Left kidney (tissue), 2 donors: ENCODE measurements around the gene GRK2. TPM values are rescaled to one million over a fixed set of nuclear protein-coding genes. Genes with fewer than 3 reads are reported as not detected.
"Not testable (repeated sequence)": the region's sequence is repeated elsewhere in the genome, so short reads cannot be mapped to it uniquely, and the experiment has no call there.

Experiments used
- DNase-seq: peaks from one replicate; pipeline ENCODE4 v3.0.0-alpha.2; 2013
- polyA plus RNA-seq: library from polyadenylated mRNA; unstranded; fragments of 120-200 nt; gene quantifications from one replicate; pipeline ENCODE4 v1.2.1, GENCODE V29; 2013; ENCODE audit not compliant: insufficient read length

Gene GRK2
- polyA plus RNA-seq, 1 donor, result 52.4 TPM

DNA sequence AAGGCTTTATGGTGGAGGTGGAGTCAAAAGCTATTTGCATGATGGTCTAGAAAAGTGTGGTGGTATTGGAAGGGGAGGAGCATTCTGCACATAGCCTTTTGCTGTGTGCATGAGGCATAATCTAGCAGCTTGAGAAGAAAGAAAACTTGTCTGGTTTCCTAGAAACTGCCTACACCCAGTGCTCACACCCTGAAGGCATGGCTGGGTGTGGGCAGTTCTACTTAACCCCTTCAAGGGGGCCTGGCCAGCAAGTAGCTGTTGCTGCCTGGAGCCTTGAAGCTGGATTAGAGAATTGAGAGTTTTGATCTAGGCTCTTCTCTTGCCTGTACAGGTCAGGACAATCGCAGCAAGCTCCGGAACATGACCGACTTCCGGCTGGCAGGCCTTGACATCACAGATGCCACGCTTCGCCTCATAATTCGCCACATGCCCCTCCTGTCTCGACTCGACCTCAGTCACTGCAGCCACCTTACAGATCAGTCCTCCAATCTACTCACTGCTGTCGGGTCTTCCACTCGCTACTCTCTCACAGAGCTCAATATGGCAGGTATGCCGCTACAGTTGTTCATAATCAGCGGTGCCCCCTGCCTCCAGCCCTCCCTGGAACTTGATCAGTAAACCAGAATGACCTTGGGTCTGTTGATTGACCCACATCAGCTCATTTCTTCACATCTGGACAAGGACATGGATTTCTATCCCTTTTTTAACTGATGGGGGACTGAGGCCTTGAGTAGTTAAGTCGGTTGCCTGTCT, 12.2 kb upstream of the GRK2 start:
- DNase-seq, result no peak

DNA sequence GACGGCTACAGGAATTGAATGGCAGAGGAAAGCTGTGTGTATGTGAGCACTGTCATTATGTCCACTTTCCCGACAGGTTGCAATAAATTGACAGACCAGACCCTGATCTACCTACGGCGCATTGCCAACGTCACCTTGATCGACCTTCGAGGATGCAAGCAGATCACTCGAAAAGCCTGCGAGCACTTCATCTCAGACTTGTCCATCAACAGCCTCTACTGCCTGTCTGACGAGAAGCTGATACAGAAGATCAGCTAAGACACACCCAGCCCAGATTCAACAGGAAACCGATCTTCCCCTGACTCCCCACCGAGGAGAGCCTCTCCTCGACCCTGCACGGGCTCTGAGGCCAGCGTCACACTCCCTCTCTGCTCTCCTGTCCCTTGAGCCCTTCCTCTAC, 11.5 kb upstream of the GRK2 start:
- no peak for DNase-seq

DNA sequence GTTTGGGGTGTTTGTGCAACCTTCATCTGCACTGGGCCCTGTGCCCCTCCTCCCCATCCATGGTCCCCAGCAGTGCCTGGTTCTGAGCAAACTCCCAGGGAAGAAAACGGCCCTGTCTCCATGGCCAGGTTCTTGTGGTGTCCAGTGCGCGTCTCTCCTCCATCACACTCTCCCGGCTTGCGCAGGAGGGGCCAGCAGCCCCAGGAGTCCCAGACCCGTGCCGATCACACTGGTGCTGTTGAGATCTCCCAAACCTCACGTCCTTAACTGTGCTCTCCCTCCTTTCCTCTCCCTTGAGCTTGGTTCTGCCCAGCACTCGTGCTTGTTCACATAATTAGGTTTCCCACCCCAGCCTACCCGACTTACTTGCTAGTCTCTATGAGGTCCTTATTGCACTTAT, 10.9 kb upstream of the GRK2 start:
- no peak for DNase-seq

DNA sequence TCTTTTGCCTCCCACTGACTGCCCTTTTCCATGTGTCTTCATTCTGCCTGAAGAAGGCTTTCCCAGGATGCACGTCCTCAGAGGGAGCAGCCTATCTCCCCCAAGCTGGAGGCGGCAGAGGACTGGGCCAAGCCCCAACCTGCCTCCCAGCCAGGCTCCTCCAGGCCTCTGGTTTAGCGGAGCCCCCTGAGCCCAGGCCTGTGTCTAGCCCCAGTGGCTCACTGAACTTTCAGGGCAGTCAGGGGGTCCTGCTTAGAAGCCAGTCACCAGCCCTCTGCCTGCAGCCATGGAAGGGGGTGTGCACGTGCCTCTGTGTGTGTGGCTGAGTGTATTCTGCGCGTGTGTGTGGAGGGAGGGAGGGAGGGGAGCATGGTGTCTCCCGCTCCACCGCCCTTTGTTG, 10.4 kb upstream of the GRK2 start:
- DNase-seq, result no peak

DNA sequence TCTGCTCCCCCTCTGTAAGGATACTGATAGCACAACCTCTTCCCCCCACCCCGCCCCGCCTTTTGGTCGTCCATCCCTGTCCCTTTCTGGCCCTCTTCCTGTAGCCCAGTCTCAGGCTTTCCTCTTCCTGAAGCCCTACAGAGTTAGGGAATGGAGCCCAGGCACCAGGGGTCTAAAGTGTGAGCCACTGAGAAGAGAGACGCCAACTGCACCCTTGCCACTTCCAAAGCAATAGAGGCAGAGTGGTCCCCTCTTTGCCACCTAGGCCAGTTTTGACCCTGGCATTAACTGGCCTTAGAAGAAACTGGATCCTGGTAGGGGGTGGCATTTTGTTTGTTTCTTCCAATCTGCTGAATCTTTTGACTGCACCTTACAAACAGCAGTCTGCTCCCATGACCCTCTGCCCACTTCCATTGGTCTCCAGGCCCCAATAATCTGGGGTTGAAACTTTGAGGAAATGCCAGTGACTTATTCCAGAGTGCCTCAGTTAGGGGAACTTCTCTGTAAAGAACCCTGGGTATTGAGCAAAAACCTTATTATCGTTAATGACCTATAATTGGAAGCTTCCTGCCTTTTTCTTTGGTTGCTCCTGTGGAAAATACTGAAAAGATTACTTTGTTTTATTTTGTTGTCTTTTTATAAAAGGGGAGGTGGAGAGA, 9.7 kb upstream of the GRK2 start:
- DNase-seq, result no peak

DNA sequence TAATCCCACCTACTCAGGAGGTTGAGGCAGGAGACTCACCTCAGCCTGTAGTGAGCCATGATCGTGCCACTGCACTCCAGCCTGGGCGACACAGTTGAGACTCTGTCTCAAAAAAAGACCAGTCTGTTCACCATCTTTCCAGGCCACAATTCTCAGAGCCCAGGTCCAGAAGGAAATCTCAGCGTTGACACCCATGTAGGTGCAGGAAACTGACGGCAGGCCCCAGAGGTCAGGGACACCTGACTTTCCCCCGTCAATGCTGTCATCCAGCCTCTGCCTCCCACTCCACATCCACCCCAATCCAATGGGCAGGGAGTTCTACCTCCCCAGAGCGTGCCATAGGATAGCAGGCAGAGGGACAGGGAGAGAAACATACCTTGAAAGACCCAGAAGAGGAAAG, 5.9 kb upstream of the GRK2 start:
- DNase-seq, result no peak

DNA sequence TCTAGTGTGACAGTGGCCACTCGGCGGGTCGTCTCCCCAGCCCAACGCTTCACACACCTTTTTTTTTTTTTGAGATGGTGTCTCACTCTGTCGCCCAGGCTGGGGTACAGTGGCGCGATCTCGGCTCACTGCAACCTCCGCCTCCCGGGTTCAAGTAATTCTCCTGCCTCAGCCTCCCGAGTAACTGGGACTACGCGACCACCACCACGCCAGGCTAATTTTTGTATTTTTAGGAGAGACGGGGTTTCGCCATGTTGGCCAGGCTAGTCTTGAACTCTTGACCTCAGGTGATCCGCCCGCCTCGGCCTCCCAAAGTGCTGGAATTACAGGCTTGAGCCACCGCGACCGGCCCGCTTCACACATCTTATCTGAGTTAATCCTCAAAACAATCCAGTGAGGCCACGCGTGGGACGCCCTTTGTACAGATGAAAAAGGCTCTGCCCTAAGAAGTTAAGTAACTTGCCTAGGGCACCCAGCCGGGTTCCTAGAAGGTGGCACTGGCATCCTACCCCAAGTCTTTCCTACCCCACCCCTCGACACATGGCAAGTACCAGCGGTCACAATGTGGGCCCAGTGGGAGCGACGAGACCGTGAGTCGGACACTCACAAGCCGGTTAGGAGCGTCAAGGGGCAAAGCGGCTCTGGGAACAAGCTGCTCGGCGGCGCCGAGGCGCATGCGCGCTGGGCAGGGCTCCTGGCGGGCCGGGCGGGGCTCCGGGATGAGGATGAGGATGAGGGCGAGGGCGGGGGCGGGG, 5.2 kb upstream of the GRK2 start:
- not testable (repeated sequence) for DNase-seq

DNA sequence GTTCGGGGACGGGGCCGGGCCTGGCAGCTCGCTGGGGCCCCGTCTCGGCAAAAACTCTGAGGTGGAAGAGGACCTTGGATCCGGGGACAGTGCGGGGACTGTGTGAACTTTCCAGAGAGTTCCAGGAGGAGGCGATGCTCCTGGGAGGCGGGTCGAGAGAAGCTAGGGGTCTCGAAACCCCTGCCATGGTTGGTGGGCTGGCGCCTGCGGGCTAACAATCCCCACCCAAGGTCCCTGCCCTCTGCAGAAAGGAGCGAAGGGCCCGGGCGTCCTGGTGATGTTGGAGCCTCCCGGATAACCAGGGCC, 4.7 kb upstream of the GRK2 start:
- no peak for DNase-seq

DNA sequence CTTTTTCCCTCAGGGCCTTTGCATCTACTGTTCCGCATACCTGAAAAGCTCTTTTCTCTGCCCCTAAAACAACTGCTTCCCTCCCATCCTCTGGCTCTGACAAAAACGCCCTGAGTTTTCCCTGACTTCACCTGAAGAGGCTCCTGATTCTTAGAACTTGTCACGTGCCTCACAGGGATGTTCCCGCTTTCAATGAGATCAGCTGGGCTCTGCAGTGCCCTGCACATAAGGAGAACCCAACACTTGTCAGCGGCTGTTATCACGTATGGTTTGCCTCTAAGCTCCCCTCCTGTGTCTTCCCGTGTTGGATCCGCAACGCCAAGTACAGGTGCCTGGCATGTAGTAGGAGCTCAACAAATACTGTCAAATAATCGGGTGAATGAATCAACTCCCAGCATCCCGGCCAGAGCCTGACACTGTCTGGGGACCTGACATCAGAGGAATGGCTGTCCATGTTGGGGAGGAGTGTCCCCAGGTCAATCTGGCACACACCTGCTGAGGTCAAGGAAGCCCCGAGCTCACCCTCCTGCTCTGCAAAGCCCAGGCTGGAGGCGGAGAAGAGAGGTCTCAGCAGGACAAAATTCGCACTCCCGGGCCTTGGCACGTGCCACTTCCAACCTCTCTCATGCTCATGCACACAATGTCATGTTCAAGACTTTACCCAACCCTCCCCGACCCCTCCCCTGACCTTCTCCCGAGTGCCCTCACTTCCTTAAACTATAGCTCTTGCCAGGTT, 4.2 kb upstream of the GRK2 start:
- DNase-seq, result no peak

DNA sequence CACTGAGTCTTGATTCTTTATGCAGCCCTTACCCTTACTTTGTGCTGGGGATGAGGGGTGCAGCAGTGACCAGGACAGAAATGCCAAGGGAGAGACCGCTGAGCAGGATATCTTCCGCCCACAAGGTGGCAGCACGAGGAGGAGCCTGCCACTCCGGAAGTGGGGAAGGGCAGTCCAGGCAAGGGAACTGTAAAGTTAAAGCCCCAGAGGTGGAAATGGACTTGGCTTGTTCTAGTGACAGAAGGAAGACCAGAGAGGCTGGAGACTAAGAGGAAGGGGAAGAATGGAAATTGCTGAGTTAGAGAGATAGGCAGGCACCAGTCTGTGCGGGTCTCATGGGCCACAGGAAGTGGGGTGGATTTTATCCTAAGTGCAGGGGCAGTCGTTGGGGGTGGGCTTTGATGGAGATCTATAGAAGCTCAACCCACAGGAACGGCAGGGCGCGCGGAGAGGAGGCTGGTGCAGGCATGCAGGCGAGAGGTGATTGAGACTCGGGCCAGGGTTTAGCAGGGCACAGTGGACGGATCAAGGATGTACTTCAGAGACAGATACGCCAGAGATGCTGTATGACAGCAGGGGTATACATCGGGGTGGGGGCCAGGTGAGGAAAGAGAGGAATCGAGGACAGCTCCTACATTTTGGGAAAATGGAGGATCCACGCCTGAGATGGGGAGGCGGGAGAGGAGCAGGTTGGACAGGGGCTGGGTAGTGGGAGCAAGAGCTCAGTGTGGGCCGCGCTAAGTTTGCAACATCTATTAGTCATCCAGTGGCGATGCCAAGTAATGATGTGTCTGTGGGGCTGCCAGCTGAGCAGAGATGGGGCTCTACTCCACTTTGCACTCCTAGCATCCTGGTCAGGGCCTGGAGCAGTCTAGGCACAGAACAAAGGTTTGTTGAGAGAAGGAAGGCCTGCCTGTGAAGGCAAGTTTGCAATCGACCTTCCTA, 3.3 kb upstream of the GRK2 start:
- DNase-seq, result peak; percentile 75

DNA sequence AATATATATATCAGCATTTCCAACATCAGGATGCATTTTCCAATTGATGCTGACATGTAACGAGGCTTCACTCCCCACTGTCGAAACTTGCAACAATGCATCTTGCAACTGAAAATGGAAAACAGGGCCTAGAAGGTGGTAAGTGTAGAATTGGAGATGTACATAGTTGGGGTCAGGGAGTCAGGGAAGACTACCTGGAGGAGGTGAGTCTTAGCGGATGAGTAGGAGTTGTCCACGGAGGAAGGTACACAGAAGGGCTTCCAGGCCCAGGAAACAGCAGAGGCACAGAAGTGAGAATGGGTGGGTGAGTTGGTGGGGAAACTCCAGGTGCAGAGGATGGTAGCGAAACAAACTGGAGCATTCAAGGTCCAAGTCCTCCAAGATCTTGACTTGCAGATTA, 2.0 kb upstream of the GRK2 start:
- DNase-seq, result no peak

DNA sequence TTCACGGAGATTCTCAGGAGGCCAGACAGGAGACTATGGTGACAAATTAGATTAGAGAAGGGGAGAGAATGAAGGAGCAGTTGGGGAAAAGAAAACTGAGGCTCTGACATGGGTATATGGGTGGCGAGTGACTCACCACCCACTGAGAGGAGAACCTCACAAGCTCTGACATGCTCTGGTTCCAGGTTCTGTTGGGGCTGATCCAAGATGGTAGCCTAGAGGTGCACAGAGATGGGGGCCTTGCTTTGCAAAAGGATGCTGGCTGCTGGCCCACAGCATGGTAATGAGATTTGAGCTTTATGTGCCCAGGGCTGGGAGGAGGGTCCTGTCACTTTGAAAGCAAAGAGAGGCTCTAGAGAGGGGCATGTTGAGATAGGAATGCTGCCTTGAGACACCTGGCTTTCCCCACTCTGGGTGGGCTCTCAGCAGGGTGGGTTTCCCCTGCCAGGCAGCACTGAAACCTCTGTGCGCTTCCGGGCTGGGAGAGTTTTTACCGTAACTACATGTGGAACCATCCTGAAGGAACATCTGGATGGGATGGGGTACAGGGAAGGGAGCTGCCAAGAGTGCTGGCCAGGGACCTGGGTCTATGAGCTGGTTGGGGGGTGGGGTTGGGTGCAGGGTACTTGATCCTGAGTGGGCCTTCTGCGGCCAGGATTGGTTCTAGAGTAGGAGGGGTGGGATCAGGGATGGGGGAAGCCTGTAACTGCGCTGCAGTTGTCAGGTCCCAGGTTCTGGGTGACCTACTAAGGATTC, 1.2 kb upstream of the GRK2 start:
- DNase-seq, result no peak

DNA sequence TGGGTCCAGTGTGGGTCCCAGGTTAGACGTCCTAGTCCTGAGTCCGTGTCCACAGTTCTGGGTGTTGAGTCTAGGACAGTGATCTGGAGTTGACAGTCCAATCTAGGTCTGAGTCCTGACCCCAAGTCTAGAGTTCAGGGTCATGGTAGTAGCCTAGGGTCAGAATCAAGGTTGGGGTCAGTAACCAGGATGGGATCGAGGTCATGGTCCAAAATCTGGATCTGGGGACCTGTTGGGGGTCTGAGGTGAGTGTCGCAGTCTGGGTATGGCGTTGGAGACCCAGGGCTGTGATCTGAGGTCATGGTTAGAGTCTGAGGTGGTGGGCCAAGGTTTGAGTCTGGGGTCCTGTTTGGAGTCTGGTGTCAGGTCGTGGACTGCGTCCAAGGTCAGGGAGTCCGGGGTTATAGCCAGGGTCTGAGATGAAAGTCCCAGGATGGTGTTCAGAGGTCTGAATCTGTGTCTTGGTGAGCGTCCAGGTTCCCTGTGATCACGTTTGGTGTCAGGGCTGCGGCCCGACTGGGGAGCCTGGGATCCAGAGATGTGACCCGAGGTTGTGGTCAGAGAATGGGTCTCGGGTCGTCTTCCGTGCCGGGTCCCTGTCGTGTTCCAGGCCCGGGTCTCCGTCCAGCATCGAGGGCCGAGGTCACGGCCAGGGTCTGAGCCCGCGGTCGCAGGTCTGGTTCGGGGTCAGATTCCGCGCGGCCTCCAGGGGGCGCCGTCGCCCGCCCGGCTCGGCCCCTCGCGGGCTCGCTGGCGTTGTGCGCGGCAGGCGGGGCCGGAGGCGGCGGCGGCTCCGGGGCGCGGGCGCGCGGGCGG, 432 bp upstream of the GRK2 start:
- no peak for DNase-seq

DNA sequence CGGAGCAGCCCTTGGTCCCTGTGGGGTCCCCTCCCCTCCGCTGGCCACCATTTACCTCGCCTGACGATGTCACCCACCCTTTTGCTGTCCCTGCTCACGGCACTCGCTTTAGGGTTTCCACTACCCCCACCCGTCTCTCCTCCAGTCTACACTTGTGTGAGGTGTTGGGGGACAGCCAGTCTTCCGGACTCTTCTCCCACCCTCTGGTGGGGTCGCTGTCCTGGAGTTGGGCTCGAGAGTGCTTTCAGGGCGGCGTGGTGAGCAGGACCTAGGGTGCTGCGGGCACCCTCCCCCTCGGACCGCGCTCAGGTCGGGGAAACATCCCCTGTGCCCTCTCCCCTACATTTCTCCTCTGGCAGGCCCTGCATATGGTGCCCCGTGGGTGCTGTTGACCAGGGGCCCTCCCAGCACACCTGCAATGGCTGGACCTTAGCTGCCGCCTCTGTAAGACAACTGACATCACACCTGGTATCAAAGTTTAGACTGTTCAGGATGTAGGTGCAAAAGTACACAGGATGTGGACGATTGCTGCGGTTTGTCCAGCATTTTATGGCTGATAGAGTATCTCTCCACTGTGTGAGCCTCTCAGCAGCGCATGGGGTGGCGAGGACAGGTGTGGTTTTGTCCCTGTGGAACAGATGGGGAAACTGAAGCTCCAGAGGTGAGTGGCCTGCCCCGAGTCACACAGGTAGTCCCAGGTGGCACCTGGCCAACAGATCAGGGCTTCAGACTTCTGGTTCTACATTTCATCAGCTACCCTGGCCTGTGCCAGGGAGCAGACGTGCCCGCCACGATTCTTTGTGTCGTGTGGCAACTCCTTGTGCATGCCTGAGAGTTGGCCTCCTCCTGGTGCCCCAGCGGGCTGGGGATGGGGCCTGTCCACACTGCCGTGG, 1.2 kb downstream of the GRK2 start:
- DNase-seq, result no peak

DNA sequence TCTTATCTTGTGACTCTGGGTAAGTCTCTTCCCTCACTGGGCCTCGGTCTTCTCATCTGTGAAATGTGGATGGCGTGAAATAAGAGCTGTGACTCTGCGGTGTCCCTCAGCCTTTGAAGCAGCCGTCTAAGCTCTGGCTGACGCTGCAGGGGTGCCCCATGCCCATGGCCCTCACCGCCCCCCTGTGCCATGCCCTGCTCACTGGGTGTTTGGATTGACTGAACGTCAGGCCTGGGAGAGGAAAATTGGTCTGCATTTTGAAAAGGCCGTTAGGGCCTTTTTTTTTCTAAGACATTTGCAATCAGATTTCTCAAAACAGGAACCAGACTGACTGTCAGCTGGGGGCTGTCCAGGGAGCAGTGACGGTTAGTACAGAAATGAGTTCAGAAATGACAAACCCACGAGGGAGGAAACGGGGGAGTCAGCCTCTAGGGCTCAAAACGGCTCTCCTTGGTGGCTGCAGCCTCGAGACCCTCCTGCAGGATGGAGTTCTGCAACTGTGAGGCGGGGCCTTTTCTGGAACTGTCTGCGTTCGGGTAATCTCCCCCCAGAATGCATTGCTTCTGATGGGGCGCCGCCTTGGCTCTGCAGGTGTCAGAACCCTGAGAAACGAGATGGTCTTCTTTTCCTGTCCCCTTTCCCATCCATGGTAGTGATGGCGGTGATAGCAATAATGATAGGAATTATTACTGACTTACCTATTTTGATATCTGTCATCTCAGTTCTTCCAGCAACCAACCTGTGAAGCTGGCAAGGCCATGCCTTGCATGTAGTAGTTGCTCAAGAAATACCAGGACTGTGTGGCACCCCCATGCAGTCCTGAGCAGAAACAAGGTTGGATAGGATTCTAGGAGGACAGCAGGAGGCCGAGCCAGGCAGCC, 2.0 kb downstream of the GRK2 start:
- no peak for DNase-seq

DNA sequence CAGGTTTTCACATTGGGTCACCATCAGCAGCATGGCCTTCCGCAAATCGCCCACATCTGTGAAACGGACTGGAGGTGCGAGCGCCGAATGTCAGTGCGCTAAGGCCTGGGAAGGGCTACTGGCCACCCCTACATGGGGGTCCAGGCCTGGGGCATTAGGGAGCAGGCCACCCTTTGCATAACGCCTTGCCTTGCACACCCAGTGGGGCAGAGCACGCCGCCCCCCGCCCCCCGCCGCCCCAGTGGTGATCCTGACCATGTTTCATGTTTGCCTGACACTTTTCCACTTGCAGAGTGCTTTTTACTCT, 2.6 kb downstream of the GRK2 start:
- no peak for DNase-seq

DNA sequence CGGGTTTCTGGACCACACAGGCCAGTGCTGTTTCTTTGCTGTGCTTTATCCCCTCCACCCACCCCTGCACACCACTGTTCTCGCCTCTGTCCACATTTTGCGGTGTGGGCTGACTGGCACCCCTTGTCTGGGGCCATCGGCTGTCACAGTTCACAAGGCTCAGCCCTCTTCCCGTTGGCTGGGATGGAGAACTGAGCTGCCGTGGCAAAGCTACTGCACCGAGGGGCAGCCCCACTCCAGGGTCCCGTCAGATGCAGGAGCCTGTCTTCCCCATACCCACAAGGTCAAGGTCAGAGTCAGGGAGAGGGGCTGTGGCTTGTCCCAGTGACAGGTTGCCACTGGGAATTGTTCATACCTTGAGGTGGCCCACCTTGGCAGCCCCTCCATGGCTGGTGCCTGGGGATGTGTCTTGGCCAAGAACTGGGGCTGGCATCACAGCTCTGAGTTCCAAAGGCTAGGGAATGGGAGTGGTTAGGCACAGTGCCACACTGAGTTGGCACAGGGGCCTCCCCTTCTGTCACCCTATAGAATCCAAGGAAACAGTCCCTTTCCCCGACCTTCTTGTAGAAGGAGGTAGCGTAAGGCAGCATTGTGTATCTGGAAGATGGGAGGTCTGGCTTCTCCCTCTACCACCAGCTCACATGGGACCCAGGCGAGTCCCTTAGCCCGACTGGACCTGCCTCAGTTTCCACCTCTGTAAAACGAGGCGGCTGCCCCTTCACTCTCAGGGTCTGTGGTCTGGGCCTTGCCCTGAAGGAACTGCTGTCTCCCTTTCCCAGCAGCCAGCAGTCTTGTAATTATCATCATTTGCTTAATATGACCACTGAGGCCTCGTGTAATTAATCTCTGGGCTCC, 3.4 kb downstream of the GRK2 start:
- no peak for DNase-seq
